ENCODE results near the gene NUP205. TPM values are rescaled to one million over a fixed set of nuclear protein-coding genes. Genes with fewer than 3 reads are reported as not detected.

NUP205 gene
- total RNA-seq, 1 experiment from 2014 or later, result 171 TPM

GRCh38 chr7:135525426-135525825, 32.3 kb upstream of the NUP205 start (continued):
- TF ChIP-seq, protein P1, sequence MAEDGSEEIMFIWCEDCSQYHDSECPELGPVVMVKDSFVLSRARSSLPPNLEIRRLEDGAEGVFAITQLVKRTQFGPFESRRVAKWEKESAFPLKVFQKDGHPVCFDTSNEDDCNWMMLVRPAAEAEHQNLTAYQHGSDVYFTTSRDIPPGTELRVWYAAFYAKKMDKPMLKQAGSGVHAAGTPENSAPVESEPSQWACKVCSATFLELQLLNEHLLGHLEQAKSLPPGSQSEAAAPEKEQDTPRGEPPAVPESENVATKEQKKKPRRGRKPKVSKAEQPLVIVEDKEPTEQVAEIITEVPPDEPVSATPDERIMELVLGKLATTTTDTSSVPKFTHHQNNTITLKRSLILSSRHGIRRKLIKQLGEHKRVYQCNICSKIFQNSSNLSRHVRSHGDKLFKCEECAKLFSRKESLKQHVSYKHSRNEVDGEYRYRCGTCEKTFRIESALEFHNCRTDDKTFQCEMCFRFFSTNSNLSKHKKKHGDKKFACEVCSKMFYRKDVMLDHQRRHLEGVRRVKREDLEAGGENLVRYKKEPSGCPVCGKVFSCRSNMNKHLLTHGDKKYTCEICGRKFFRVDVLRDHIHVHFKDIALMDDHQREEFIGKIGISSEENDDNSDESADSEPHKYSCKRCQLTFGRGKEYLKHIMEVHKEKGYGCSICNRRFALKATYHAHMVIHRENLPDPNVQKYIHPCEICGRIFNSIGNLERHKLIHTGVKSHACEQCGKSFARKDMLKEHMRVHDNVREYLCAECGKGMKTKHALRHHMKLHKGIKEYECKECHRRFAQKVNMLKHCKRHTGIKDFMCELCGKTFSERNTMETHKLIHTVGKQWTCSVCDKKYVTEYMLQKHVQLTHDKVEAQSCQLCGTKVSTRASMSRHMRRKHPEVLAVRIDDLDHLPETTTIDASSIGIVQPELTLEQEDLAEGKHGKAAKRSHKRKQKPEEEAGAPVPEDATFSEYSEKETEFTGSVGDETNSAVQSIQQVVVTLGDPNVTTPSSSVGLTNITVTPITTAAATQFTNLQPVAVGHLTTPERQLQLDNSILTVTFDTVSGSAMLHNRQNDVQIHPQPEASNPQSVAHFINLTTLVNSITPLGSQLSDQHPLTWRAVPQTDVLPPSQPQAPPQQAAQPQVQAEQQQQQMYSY (CRISPR knock-in tag; IDR thresholded peaks at IDR 0.05), result no peak
- TF ChIP-seq, protein P2, sequence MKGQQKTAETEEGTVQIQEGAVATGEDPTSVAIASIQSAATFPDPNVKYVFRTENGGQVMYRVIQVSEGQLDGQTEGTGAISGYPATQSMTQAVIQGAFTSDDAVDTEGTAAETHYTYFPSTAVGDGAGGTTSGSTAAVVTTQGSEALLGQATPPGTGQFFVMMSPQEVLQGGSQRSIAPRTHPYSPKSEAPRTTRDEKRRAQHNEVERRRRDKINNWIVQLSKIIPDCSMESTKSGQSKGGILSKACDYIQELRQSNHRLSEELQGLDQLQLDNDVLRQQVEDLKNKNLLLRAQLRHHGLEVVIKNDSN (CRISPR knock-in tag; IDR thresholded peaks at IDR 0.05), result no peak
- TF ChIP-seq AFF4 (CRISPR knock-in tag; IDR thresholded peaks at IDR 0.05; ENCODE audit: borderline replicate concordance), result no peak
- no peak for TF ChIP-seq SP1 (CRISPR knock-in tag; conservative IDR thresholded peaks at IDR 0.05)
- TF ChIP-seq, protein P3, sequence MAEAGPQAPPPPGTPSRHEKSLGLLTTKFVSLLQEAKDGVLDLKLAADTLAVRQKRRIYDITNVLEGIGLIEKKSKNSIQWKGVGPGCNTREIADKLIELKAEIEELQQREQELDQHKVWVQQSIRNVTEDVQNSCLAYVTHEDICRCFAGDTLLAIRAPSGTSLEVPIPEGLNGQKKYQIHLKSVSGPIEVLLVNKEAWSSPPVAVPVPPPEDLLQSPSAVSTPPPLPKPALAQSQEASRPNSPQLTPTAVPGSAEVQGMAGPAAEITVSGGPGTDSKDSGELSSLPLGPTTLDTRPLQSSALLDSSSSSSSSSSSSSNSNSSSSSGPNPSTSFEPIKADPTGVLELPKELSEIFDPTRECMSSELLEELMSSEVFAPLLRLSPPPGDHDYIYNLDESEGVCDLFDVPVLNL (CRISPR knock-in tag; IDR thresholded peaks at IDR 0.05; ENCODE audit: borderline replicate concordance, low read depth), result no peak
- TF ChIP-seq, protein P4, sequence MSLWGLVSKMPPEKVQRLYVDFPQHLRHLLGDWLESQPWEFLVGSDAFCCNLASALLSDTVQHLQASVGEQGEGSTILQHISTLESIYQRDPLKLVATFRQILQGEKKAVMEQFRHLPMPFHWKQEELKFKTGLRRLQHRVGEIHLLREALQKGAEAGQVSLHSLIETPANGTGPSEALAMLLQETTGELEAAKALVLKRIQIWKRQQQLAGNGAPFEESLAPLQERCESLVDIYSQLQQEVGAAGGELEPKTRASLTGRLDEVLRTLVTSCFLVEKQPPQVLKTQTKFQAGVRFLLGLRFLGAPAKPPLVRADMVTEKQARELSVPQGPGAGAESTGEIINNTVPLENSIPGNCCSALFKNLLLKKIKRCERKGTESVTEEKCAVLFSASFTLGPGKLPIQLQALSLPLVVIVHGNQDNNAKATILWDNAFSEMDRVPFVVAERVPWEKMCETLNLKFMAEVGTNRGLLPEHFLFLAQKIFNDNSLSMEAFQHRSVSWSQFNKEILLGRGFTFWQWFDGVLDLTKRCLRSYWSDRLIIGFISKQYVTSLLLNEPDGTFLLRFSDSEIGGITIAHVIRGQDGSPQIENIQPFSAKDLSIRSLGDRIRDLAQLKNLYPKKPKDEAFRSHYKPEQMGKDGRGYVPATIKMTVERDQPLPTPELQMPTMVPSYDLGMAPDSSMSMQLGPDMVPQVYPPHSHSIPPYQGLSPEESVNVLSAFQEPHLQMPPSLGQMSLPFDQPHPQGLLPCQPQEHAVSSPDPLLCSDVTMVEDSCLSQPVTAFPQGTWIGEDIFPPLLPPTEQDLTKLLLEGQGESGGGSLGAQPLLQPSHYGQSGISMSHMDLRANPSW (CRISPR knock-in tag; conservative IDR thresholded peaks at IDR 0.05; ENCODE audit: low read depth), result no peak
- no peak for TF ChIP-seq NR2C2 (CRISPR knock-in tag; IDR thresholded peaks at IDR 0.05)
- TF ChIP-seq ATF1 (CRISPR knock-in tag; IDR thresholded peaks at IDR 0.05), result no peak
- TF ChIP-seq NR1H2 (CRISPR knock-in tag; IDR thresholded peaks at IDR 0.05), result no peak
- TF ChIP-seq FOXP1 (CRISPR knock-in tag; IDR thresholded peaks at IDR 0.05; ENCODE audit: borderline replicate concordance), result no peak
- no peak for TF ChIP-seq ZNF317 (CRISPR knock-in tag; IDR thresholded peaks at IDR 0.05; ENCODE audit: borderline replicate concordance, low read depth)

GRCh38 chr7:135527025-135527424, 30.7 kb upstream of the NUP205 start:
- no peaks in the 10 kb centered on the region for H3K36me3 Mint-ChIP-seq
- ChIA-PET POLR2A (interaction anchor here (0.7 kb wide), 1 partner anchor 23 kb away, joined by 4 read pairs; no protein-coding TSS in a partner anchor), CTCF (interaction anchor here (1.3 kb wide), 1 partner anchor 252 kb away, joined by 4 read pairs; no protein-coding TSS in a partner anchor)
- no peak for ATAC-seq
- no peak for DNase-seq (ENCODE audit: low spot score)
- H3K27me3 Mint-ChIP-seq (ENCODE audit: low read depth), result no peaks in the 10 kb centered on the region; the same call in none of the 2 replicates
- H3K4me1 Mint-ChIP-seq, result no peaks in the 10 kb centered on the region
- TF ChIP-seq ZNF121 (CRISPR knock-in tag; IDR thresholded peaks at IDR 0.05), result no peak
- TF ChIP-seq GRHL2 (CRISPR knock-in tag; IDR thresholded peaks at IDR 0.05; ENCODE audit: insufficient replicate concordance, severe bottlenecking), result no peak
- TF ChIP-seq FOXP1 (CRISPR knock-in tag; IDR thresholded peaks at IDR 0.05; ENCODE audit: borderline replicate concordance), result no peak
- no peak for TF ChIP-seq NFATC4 (CRISPR knock-in tag; IDR thresholded peaks at IDR 0.05)
- H3K9me3 Mint-ChIP-seq, result no peaks in the 10 kb centered on the region
- no peak overlapping the region for H3K27ac Mint-ChIP-seq
- no peak overlapping the region for H3K4me3 Mint-ChIP-seq

All from WTC11 (cell line).